Esophagus muscularis mucosa (tissue), 4 donors: Measurements from ENCODE around the gene RELL2. TPM values are rescaled to one million over a fixed set of nuclear protein-coding genes. Genes with fewer than 3 reads are reported as not detected.

Experiments used
- DNase-seq: peaks from one replicate; pipeline ENCODE4 v3.0.0-alpha.2; 2017; ENCODE audit errors: extremely low spot score
- H3K27ac ChIP-seq, 4 donors: fragments of 200-600 bp; sonication (generic); replicated peaks in 1 of 4; 1 replicate in 3 of 4; 2 replicates in 1 of 4; pipeline ENCODE4 v1.5.1; 2016 to 2019; ENCODE audit warnings: mild to moderate bottlenecking in 1 of 4
- H3K27me3 ChIP-seq, 4 donors: fragments of 200-600 bp; sonication (generic); one replicate each; pipeline versions ENCODE4 v1.5.1 to v1.6.0; 2016 to 2019
- H3K36me3 ChIP-seq, 4 donors: fragments of 200-600 bp; sonication (generic); one replicate each; pipeline ENCODE4 v1.5.1; 2016 to 2019
- H3K4me1 ChIP-seq, 4 donors: fragments of 200-600 bp; sonication (generic); one replicate each; pipeline ENCODE4 v1.5.1; 2016 to 2019
- H3K4me3 ChIP-seq, 4 donors: fragments of 200-600 bp; sonication (generic); 1 replicate in 2 of 4; 2 replicates in 2 of 4; pipeline ENCODE4 v1.5.1; 2016 to 2019; ENCODE audit warnings: mild to moderate bottlenecking in 4 of 4, moderate library complexity in 1 of 4
- H3K9me3 ChIP-seq, 4 donors: fragments of 200-600 bp; sonication (generic); 1 replicate in 3 of 4; 2 replicates in 1 of 4; pipeline ENCODE4 v1.5.1; 2016 to 2019
- CTCF ChIP-seq, 3 experiments: fragments of 200-600 bp in 2 of 3; fragments of 450-650 bp in 1 of 3; sonication (generic) in 2 of 3; IDR thresholded peaks; one replicate each; pipeline ENCODE4 v1.5.1; 2017 to 2019; ENCODE audit warnings: antibody characterized with exemption in 3 of 3, mild to moderate bottlenecking in 2 of 3, moderate library complexity in 1 of 3
- EP300 ChIP-seq: sonication (generic); formaldehyde crosslinking; IDR thresholded peaks from one replicate; pipeline ENCODE4 v1.6.1; 2017; ENCODE audit warnings: antibody characterized with exemption
- POLR2A ChIP-seq: fragments of 450-650 bp; IDR thresholded peaks from one replicate; pipeline ENCODE4 v1.6.1; 2017; ENCODE audit warnings: antibody characterized with exemption, moderate library complexity, mild to moderate bottlenecking, low read depth
- POLR2AphosphoS5 ChIP-seq, 2 donors: sonication (generic); formaldehyde crosslinking; IDR thresholded peaks; one replicate each; pipeline ENCODE4 v1.6.1; 2017; ENCODE audit warnings: antibody characterized with exemption in 2 of 2
- WGBS: methylation state at CpG from one replicate; pipeline ENCODE4 v1.1.5; 2018; 5-methylcytosine and 5-hydroxymethylcytosine counted together
- intact Hi-C: fragments of 100-400 bp; cut with DNase I; formaldehyde crosslinking; loops from one replicate; pipeline ENCODE4 v1.15.1; 2023
- total RNA-seq, 4 donors: library from RNA; depleted of rRNA; stranded (reverse); fragments of >200 nt; gene quantifications; one replicate each; pipeline versions ENCODE4 v1.1.0 to v1.2.1, GENCODE V29; 2016

RELL2 gene
- total RNA-seq, result 1 to 10 TPM; 1.2 to 5.1 (median 2.6) TPM

- Histone ChIP-seq H3K4me3 (peak within 1 kb of the TSS; percentile 74 to 99 (median 76)), H3K27me3 (peaks cover 0 to 9% (median 0%) of the 10 kb centered on the region in 4 donors), H3K36me3 (peaks cover 0 to 24% (median 4%) of the 10 kb centered on the region in 4 donors), H3K27ac (peak within 1 kb of the TSS; percentile 78 to 81 (median 78)), H3K4me1 (peaks cover 28 to 57% (median 39%) of the 10 kb centered on the region in 4 donors), H3K9me3 (peaks cover 0 to 3% (median 0%) of the 10 kb centered on the region in 4 donors)
- TF ChIP-seq POLR2A (peak; percentile 36), CTCF (IDR thresholded peaks at IDR 0.05) (no peak), EP300 (no peak), POLR2AphosphoS5 (IDR thresholded peaks at IDR 0.05) (peak; percentile 58 to 88)
- WGBS, result 0% methylated on average over 16 of the region's 55 CpGs
- DNase-seq, result peak; percentile 96
- intact Hi-C loops, result no loop called here
Measured at GRCh38 chr5:141636413-141637122, at the start of gene RELL2, which contains the start of gene HDAC3. RELL2 (plus strand) TSS chr5:141636997; CDS start chr5:141638226, 1,229 bp downstream. HDAC3 (minus strand) TSS chr5:141636849; CDS start chr5:141636790, 59 bp downstream.

GRCh38 chr5:141590127-141590526 is 46.7 kb upstream of the RELL2 start:
- no peak overlapping the region for H3K27ac ChIP-seq
- H3K9me3 ChIP-seq, result no peaks in the 10 kb centered on the region
- 71% methylated on average over 2 of the region's 2 CpGs for WGBS
- H3K36me3 ChIP-seq, result peaks cover 1 to 42% (median 25%) of the 10 kb centered on the region in 4 donors
- no peak for DNase-seq
- H3K27me3 ChIP-seq, result no peaks in the 10 kb centered on the region
- H3K4me3 ChIP-seq, result no peak overlapping the region
- intact Hi-C loops, result no loop called here
- no peak for TF ChIP-seq EP300
- TF ChIP-seq POLR2AphosphoS5 (IDR thresholded peaks at IDR 0.05), result no peak
- no peak for TF ChIP-seq CTCF (IDR thresholded peaks at IDR 0.05)
- H3K4me1 ChIP-seq, result peaks cover 0 to 11% (median 0%) of the 10 kb centered on the region in 4 donors

GRCh38 chr5:141596867-141597266 is 39.9 kb upstream of the RELL2 start:
- TF ChIP-seq CTCF (IDR thresholded peaks at IDR 0.05), result no peak
- no peak for DNase-seq
- Histone ChIP-seq H3K27me3 (no peaks in the 10 kb centered on the region), H3K4me1 (peaks cover 0 to 36% (median 10%) of the 10 kb centered on the region in 4 donors), H3K4me3 (no peak overlapping the region), H3K36me3 (peaks cover 0 to 16% (median 6%) of the 10 kb centered on the region in 4 donors), H3K9me3 (no peaks in the 10 kb centered on the region), H3K27ac (no peak overlapping the region)
- intact Hi-C loops, result no loop called here
- 95% methylated on average over 1 of the region's 1 CpG for WGBS

- Histone ChIP-seq H3K4me3 (no peak overlapping the region), H3K27ac (no peak overlapping the region), H3K27me3 (no peaks in the 10 kb centered on the region), H3K9me3 (no peaks in the 10 kb centered on the region), H3K36me3 (peaks cover 0 to 16% (median 6%) of the 10 kb centered on the region in 4 donors), H3K4me1 (peaks cover 0 to 36% (median 7%) of the 10 kb centered on the region in 4 donors)
- intact Hi-C loops, result no loop called here
- DNase-seq, result no peak
- 73% methylated on average over 2 of the region's 2 CpGs for WGBS
- TF ChIP-seq POLR2AphosphoS5 (IDR thresholded peaks at IDR 0.05), result no peak
- TF ChIP-seq EP300, result no peak
- TF ChIP-seq CTCF (IDR thresholded peaks at IDR 0.05), result no peak
- TF ChIP-seq POLR2A, result no peak
Measured at GRCh38 chr5:141597394-141597793, 39.4 kb upstream of the RELL2 start.
